ENCODE results near the gene HELZ2. TPM values are rescaled to one million over a fixed set of nuclear protein-coding genes. Genes with fewer than 3 reads are reported as not detected.

The HELZ2 gene
- total RNA-seq, 1 experiment from 2014 or later = 27.5 TPM

DNA sequence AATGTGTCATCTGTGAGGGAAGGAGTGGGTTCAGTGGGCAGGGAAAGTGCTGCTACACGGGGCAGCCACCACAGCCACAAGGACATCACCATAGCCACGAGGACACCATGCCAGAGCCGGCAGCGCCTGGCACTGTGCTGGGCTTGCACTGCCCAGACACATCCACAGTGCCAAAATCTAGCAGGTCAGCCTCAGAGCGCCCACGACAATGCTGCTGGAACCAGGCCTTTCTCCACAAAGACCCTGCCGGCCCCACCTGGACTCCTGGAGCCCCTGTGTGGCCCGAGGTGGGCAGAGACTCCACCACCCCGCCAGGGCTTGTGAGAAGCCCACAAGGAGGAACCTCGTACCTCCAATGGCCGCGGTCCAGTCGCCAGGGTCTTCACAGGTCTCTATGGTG lies 18.6 kb upstream of the HELZ2 start:
- POLR2A ChIA-PET = no interaction called here
- Mint-ChIP-seq H3K27ac (no peak overlapping the region), H3K36me3 (peaks cover 12% of the 10 kb centered on the region), H3K27me3 (ENCODE audit: low read depth) (no peaks in the 10 kb centered on the region), H3K4me1 (no peaks in the 10 kb centered on the region), H3K4me3 (no peak overlapping the region), H3K9me3 (no peaks in the 10 kb centered on the region)
- CTCF ChIA-PET = no interaction called here
- no peak for ATAC-seq
- no peak for DNase-seq (ENCODE audit: low spot score)
- TF ChIP-seq EMX1 (CRISPR knock-in tag; IDR thresholded peaks at IDR 0.05) = no peak
- no peak for TF ChIP-seq JAZF1 (CRISPR knock-in tag; IDR thresholded peaks at IDR 0.05)
- no peak for TF ChIP-seq SP1 (CRISPR knock-in tag; conservative IDR thresholded peaks at IDR 0.05)
- TF ChIP-seq, protein P1, sequence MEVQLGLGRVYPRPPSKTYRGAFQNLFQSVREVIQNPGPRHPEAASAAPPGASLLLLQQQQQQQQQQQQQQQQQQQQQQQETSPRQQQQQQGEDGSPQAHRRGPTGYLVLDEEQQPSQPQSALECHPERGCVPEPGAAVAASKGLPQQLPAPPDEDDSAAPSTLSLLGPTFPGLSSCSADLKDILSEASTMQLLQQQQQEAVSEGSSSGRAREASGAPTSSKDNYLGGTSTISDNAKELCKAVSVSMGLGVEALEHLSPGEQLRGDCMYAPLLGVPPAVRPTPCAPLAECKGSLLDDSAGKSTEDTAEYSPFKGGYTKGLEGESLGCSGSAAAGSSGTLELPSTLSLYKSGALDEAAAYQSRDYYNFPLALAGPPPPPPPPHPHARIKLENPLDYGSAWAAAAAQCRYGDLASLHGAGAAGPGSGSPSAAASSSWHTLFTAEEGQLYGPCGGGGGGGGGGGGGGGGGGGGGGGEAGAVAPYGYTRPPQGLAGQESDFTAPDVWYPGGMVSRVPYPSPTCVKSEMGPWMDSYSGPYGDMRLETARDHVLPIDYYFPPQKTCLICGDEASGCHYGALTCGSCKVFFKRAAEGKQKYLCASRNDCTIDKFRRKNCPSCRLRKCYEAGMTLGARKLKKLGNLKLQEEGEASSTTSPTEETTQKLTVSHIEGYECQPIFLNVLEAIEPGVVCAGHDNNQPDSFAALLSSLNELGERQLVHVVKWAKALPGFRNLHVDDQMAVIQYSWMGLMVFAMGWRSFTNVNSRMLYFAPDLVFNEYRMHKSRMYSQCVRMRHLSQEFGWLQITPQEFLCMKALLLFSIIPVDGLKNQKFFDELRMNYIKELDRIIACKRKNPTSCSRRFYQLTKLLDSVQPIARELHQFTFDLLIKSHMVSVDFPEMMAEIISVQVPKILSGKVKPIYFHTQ (CRISPR knock-in tag; IDR thresholded peaks at IDR 0.05) = no peak
- no peak for TF ChIP-seq MYBL2 (CRISPR knock-in tag; IDR thresholded peaks at IDR 0.05)
- TF ChIP-seq, protein P2, sequence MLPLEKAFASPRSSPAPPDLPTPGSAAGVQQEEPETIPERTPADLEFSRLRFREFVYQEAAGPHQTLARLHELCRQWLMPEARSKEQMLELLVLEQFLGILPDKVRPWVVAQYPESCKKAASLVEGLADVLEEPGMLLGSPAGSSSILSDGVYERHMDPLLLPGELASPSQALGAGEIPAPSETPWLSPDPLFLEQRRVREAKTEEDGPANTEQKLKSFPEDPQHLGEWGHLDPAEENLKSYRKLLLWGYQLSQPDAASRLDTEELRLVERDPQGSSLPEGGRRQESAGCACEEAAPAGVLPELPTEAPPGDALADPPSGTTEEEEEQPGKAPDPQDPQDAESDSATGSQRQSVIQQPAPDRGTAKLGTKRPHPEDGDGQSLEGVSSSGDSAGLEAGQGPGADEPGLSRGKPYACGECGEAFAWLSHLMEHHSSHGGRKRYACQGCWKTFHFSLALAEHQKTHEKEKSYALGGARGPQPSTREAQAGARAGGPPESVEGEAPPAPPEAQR (CRISPR knock-in tag; IDR thresholded peaks at IDR 0.05) = no peak
- no peak for TF ChIP-seq FOXJ3 (CRISPR knock-in tag; IDR thresholded peaks at IDR 0.05; ENCODE audit: borderline replicate concordance)
- no peak for TF ChIP-seq ZNF232 (CRISPR knock-in tag; IDR thresholded peaks at IDR 0.05)
- TF ChIP-seq FOXK1 (CRISPR knock-in tag; IDR thresholded peaks at IDR 0.05) = no peak

DNA sequence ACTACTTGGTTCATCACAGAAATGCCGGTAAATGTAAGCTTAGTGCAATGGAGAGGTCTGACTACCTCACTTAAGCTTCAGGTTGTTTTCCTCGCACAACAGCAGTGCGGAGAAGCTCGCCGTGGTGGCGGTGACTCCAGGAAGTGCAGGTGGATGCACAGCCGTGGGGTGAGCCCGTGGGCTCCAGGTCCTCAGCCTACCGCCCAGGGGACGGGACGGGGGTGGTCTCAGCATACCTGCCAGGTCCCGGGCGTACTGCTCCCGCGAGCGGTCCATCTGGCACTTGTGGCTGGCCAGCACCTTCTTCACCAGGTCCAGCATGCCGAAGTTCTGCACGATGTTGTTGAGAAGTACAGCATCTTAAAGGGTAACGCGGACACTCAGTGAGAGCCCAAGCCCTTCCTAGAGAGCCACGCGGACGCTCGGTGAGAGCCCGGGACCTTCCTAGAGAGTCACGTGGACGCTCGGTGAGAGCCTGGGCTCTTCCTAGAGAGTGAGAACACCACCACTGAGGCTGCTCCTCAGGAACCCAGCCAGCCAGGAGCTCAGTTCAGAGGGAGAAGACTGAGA lies 17.8 kb upstream of the HELZ2 start:
- ChIA-PET POLR2A (no interaction called here), CTCF (no interaction called here)
- no peak for ATAC-seq
- Mint-ChIP-seq H3K27me3 (ENCODE audit: low read depth) (no peaks in the 10 kb centered on the region), H3K9me3 (no peaks in the 10 kb centered on the region), H3K4me3 (no peak overlapping the region), H3K27ac (no peak overlapping the region), H3K36me3 (peaks cover 12% of the 10 kb centered on the region), H3K4me1 (no peaks in the 10 kb centered on the region)
- no peak for DNase-seq (ENCODE audit: low spot score)
- TF ChIP-seq NR1H2 (CRISPR knock-in tag; IDR thresholded peaks at IDR 0.05) (no peak), ZNF416 (CRISPR knock-in tag; IDR thresholded peaks at IDR 0.05) (no peak), NFYB (CRISPR knock-in tag; conservative IDR thresholded peaks at IDR 0.05; ENCODE audit: low read depth) (no peak), FOXJ3 (CRISPR knock-in tag; IDR thresholded peaks at IDR 0.05; ENCODE audit: borderline replicate concordance) (no peak), ZNF317 (CRISPR knock-in tag; IDR thresholded peaks at IDR 0.05; ENCODE audit: borderline replicate concordance, low read depth) (no peak), RELA (CRISPR knock-in tag; IDR thresholded peaks at IDR 0.05; ENCODE audit: borderline replicate concordance) (no peak), SP1 (CRISPR knock-in tag; conservative IDR thresholded peaks at IDR 0.05) (no peak)
- TF ChIP-seq, protein P3, sequence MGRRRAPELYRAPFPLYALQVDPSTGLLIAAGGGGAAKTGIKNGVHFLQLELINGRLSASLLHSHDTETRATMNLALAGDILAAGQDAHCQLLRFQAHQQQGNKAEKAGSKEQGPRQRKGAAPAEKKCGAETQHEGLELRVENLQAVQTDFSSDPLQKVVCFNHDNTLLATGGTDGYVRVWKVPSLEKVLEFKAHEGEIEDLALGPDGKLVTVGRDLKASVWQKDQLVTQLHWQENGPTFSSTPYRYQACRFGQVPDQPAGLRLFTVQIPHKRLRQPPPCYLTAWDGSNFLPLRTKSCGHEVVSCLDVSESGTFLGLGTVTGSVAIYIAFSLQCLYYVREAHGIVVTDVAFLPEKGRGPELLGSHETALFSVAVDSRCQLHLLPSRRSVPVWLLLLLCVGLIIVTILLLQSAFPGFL (CRISPR knock-in tag; IDR thresholded peaks at IDR 0.05; ENCODE audit: borderline replicate concordance) = no peak
- TF ChIP-seq, protein P4, sequence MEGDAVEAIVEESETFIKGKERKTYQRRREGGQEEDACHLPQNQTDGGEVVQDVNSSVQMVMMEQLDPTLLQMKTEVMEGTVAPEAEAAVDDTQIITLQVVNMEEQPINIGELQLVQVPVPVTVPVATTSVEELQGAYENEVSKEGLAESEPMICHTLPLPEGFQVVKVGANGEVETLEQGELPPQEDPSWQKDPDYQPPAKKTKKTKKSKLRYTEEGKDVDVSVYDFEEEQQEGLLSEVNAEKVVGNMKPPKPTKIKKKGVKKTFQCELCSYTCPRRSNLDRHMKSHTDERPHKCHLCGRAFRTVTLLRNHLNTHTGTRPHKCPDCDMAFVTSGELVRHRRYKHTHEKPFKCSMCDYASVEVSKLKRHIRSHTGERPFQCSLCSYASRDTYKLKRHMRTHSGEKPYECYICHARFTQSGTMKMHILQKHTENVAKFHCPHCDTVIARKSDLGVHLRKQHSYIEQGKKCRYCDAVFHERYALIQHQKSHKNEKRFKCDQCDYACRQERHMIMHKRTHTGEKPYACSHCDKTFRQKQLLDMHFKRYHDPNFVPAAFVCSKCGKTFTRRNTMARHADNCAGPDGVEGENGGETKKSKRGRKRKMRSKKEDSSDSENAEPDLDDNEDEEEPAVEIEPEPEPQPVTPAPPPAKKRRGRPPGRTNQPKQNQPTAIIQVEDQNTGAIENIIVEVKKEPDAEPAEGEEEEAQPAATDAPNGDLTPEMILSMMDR (IDR thresholded peaks at IDR 0.05) = no peak
- TF ChIP-seq, protein P5, sequence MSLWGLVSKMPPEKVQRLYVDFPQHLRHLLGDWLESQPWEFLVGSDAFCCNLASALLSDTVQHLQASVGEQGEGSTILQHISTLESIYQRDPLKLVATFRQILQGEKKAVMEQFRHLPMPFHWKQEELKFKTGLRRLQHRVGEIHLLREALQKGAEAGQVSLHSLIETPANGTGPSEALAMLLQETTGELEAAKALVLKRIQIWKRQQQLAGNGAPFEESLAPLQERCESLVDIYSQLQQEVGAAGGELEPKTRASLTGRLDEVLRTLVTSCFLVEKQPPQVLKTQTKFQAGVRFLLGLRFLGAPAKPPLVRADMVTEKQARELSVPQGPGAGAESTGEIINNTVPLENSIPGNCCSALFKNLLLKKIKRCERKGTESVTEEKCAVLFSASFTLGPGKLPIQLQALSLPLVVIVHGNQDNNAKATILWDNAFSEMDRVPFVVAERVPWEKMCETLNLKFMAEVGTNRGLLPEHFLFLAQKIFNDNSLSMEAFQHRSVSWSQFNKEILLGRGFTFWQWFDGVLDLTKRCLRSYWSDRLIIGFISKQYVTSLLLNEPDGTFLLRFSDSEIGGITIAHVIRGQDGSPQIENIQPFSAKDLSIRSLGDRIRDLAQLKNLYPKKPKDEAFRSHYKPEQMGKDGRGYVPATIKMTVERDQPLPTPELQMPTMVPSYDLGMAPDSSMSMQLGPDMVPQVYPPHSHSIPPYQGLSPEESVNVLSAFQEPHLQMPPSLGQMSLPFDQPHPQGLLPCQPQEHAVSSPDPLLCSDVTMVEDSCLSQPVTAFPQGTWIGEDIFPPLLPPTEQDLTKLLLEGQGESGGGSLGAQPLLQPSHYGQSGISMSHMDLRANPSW (CRISPR knock-in tag; conservative IDR thresholded peaks at IDR 0.05; ENCODE audit: low read depth) = no peak
- TF ChIP-seq, protein P6, sequence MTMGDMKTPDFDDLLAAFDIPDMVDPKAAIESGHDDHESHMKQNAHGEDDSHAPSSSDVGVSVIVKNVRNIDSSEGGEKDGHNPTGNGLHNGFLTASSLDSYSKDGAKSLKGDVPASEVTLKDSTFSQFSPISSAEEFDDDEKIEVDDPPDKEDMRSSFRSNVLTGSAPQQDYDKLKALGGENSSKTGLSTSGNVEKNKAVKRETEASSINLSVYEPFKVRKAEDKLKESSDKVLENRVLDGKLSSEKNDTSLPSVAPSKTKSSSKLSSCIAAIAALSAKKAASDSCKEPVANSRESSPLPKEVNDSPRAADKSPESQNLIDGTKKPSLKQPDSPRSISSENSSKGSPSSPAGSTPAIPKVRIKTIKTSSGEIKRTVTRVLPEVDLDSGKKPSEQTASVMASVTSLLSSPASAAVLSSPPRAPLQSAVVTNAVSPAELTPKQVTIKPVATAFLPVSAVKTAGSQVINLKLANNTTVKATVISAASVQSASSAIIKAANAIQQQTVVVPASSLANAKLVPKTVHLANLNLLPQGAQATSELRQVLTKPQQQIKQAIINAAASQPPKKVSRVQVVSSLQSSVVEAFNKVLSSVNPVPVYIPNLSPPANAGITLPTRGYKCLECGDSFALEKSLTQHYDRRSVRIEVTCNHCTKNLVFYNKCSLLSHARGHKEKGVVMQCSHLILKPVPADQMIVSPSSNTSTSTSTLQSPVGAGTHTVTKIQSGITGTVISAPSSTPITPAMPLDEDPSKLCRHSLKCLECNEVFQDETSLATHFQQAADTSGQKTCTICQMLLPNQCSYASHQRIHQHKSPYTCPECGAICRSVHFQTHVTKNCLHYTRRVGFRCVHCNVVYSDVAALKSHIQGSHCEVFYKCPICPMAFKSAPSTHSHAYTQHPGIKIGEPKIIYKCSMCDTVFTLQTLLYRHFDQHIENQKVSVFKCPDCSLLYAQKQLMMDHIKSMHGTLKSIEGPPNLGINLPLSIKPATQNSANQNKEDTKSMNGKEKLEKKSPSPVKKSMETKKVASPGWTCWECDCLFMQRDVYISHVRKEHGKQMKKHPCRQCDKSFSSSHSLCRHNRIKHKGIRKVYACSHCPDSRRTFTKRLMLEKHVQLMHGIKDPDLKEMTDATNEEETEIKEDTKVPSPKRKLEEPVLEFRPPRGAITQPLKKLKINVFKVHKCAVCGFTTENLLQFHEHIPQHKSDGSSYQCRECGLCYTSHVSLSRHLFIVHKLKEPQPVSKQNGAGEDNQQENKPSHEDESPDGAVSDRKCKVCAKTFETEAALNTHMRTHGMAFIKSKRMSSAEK (CRISPR knock-in tag; IDR thresholded peaks at IDR 0.05; ENCODE audit: borderline replicate concordance) = no peak
